HepG2 (cell line): Measurements from ENCODE around the gene RGL1.

Source experiments
- CTCF ChIP-seq: sonication (generic); formaldehyde crosslinking; IDR thresholded peaks from 2 replicates; pipeline ENCODE4 v1.5.0; 2020; ENCODE audit warnings: mild to moderate bottlenecking, missing genetic modification reagents, moderate library complexity
- FOSL2 ChIP-seq: sonication (generic); formaldehyde crosslinking; IDR thresholded peaks from 2 replicates; pipeline ENCODE4 v1.4.0; 2020; ENCODE audit warnings: missing genetic modification reagents

- TF ChIP-seq CTCF (CRISPR knock-in tag): no peak
- TF ChIP-seq FOSL2 (CRISPR knock-in tag): no peak
These were observed 103.2 kb downstream of the RGL1 start for GRCh38 chr1:183908079-183908478.
